CD4-positive, alpha-beta T cell treated with Interleukin-17A for 1 hour (primary cell): ENCODE measurements around the gene LEMD2.
A peak's percentile ranks its signal among the peaks of the same experiment; 100 is the strongest.

Experiments
- DNase-seq: peaks from one replicate; pipeline ENCODE4 v3.0.0-alpha.2; 2020

Gene LEMD2

DNA sequence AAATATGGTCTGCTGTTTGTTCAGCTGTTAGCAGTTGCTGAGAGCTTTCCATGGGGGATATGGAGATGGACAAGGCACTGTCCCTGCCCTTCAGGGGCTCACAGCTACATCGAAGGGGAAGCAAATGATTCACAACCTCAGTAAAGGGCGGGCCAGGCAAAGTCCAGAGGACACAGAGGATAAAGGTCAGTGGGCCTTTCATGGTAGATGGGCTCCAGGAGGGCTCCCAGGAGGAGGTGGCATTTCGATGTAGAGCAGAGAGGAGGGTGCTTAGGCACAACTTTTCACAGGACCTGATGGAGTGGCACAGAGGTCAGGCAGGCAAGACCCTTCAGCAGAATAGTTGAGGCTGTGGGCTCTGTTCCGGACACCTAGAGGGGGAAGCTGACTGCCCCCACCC lies 30.1 kb upstream of the LEMD2 start:
- no peak for DNase-seq

DNA sequence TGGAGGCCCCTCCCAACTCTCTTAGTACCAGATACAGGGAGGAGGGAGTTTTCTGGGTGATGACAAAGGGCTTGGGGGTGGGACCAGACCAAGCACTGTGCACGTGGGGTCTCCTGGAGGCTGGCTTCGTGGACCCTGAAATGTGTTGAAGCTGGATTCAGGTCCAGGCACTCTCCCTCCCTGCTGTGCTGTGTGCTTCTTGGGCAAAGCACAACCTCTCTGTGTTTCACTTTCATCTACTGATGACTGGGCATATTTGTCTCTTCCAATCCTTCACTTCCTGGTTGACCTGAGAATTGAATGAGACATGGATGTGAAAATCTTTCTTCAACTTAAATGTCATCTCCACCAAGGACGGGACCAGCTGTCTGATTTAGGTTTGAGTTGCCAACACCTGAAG lies 29.4 kb upstream of the LEMD2 start:
- DNase-seq = no peak

DNA sequence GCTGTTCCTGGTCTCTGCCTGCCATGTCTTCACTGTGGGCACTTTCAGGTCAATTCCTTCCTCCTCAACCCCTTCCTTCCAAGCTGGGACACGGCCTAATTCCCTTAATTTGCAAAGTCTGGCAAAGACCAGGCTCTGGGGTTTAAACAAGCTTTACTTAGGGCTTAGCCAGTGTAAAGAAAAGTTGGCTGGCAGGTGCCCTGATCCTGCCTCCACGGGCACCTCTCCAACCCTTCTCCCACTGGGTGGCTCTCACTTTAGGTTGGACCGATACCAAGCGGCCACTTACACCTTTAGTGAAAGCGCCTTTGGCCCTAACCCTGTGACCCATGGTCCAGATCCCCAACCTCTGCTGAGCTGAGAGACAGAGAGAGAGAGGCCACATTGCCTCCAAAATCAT lies 28.6 kb upstream of the LEMD2 start:
- no peak for DNase-seq

DNA sequence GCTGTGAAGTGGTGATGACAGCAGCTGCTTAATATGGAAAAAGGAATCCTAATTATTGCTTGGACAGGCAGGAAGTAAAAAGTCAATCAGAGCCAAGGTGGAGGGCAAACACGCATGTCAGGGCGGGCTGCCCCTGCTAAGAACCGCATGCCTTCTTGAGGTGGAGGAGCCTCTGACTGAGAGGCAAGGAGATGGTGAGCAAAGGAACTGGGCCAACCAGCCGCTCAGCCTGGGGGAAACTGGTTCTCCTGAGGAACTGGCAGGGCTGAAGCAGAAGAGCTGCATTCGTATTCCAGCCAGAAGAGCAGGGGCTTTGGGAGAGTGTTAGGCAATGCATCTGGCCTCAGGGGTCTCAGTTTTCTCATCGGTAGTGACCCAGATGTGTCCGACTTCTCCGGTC lies 28.0 kb upstream of the LEMD2 start:
- DNase-seq = no peak

DNA sequence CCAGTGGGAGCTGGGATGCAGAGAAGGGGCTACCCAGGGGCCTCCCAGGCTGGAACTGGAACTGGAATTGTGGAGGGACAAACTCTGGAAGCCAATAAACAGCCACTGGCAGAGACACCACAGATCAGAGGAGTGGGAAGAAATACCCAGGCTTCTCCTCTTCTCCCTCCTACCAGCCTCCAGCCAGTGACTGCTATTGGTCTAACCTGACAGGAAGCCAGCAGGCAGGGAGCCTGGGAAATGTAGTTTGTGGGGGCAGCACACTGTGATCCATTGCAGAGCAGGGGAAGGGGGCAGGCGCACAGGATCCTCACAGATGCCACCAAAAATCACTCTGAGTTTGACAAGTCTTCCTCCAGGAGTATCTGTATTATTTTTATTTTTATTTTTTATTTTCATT lies 26.9 kb upstream of the LEMD2 start:
- DNase-seq = peak; percentile 15

DNA sequence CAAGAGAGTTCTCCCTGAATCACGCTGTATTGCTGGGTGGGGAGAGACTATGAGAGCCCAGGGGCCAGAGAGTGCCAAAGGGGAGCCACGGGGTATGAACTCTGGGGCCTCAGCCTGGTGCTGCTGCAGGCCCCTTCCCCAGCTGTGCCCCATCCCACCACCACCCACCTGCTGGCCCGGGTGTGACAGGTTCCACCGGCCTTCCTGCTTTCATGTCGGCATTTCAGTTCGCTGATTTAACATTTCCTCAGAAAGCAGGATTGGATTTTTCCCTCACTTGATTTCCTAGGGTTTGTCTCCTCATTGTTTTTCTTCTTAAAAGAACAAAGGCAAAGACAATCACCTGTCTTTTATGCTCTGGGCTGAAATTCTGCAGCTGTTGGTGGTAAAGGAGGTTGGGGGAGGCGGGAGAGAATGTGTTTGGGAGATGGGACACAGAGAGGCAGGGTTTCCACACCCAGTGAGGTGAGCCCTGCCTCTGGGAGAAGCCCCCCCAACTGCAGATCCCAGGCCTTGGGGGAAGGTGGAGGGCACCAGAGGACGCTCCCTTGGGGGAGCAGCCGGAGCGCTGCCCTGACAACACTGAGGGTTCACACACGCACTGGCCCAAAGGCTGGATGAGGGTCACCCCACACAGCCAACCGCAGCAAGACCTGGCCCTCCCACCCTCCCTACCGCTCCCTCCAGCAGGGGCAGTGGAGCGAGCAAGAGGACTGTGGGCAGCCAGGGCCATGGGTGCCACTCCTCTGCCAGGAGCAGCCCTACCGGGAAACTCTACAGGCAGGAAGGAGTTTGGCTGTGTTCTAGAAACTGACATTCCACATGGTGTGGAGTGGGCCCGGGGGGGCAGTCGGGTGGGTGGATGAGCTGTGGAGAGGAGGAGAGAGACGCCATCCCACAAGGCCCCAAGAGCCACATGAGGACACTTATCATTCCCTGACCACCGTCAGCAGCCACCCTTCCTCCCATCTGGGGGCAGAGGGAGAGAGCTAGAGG lies 25.4 kb upstream of the LEMD2 start:
- no peak for DNase-seq

DNA sequence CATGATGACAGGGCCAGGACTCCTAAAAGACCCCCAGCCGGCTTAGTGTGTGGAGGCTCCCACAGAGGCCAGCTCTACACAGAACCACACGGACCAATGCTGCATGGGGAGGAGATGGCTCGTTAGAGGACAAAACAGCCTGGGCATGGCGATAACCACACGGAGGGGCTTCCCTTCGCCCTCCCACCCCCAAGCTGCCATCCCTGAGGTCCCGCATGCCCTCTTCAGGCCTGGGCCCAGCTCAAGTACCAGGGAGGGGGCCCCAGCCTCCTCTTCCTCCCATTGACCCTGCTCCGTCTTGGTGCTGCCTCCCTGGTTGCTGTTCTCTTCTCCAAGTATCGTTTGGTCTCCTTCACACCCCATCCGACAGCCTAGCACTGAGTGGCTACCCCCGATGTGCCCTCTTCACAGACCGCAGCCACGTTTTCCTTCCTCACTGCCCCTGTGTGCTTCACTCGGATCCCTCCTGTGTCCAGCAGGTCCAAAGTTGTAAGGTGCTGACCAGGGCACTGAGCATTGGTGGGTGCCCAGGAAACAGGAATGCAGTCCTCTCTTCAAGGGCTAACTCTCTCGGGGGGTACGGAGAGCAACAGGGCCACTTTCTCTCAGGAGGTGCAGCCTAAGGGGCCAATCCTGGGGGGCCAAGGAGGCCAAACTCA lies 24.4 kb upstream of the LEMD2 start:
- no peak for DNase-seq

DNA sequence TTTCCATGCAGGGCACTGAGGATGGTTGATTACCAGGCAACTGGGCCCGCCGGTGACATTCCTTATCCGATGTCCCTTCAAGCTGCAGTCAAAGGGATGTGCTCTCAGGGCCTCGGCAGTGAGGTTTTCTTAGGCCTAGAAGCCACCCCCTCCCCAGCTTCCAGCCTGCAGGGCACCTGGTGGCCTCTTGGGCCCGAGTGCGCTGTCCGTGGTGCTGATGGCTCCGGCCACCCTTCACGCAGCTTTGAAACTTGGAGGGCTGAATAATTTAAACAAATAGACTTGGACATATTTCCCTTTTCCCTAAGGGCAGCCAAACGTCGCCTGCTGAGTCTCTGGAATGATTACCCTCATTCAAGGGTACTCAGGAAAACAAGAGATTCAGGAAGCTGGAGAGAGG lies 23.7 kb upstream of the LEMD2 start:
- DNase-seq = peak; percentile 3

DNA sequence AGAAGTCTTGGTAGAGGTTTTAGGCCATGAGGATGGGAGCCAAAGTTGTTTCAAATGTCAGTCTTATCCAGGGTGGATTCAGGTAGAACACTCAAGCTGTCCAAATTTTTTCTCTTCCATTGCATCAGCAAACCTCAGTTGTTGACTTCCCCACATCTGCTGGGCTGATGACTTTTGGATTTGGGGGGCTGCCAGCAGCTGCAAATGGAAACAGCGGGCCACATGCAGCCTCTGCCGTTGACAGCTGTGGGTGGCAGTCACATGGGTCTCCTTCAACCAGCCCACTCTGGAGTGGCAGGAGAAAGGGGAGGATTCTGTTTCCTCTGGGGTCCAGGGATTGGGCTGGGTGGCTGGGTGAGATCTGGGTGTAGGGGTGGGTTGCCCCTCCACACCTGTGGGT lies 20.7 kb upstream of the LEMD2 start:
- DNase-seq = no peak

DNA sequence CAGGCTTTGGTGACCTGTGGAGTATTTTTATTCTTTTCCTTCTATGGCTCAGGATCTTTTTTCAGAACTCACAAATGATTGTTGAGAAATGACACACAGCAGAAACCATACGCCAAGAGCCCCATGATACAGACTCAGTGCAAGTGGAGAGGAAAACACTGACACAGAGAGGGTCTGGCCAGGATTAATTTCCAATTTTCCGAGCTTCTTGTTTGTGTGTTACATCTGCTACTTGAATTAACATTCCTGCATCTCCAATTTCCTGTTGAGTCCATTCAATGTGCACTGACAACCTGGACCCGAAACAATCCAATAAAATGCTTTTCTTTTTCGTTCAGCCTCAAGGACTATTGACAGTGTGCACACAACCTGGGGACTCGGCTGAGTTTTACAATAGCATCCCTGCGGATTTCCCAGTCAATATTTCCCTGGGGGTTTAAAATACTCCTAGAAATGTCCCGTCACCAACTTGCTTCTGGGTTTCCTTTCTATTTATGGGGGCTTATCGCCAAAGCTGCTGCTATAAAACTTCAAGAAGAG lies 19.8 kb upstream of the LEMD2 start:
- DNase-seq = no peak

DNA sequence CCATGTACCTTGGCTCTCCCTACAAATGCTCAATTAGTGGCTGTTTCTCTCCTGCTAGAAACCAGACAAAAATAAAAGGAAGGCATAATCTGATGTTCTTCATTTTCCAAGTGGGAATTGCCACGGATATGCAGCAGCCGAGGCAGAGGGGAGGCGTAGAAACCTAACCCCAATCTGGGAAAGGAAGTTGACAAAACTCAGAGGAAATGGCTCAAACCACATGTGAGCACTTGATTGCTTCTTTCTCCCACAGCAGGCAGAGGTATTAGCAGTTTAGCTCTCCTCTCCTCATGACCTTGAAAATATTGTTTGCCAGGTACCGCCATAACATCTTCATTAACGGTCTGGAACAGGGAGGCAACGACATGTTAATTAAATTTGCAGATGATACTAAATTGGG lies 18.7 kb upstream of the LEMD2 start:
- peak; percentile 2 for DNase-seq

DNA sequence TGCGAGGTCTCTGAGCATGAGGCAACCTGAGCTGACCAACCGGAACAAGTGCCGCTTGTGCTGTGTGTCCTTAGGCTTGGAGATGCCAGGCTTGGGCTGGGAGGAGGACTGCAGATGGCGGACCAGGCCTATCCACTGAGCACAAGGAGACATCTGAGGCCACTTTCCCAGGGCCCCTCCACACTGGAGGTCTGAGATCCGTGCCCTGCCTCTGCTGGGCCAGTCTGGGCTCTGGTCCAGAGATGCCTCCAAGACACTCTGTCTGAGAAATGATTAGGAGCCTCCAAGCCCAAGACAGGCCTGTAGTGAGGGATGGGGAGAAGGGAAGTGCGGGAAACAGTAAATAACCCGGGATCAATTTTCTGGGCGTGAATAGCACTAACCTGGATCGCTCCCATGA lies 17.9 kb upstream of the LEMD2 start:
- no peak for DNase-seq

DNA sequence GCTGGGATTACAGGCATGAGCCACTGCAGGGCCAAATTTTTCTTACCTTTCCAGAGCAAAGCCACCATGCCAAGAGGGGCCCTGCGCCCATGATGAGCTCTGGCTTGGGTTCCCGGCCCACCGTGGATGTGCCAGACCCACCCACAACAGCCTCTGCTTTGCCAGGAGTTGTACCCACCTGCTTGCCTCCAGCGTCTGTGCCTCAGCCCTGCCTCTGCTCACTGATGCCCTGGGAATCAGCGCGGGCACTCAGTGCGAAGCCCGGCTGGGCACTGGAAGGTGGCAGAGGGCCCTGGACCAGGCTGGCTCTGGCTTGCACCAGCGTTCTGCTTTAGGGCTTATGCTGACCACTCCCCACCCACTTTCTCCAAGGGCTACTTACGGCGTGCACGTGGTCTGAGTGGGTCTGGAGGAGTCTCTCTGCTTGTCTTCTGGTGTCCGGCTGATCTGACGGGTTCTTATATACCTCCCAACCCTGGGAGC lies 14.7 kb upstream of the LEMD2 start, which contains the start of gene MLN:
Gene MLN, minus strand, starts transcription at position 433 of the 483 bp plus-strand sequence. CDS start 2,840 bp downstream, outside the sequence.
- no peak for DNase-seq

DNA sequence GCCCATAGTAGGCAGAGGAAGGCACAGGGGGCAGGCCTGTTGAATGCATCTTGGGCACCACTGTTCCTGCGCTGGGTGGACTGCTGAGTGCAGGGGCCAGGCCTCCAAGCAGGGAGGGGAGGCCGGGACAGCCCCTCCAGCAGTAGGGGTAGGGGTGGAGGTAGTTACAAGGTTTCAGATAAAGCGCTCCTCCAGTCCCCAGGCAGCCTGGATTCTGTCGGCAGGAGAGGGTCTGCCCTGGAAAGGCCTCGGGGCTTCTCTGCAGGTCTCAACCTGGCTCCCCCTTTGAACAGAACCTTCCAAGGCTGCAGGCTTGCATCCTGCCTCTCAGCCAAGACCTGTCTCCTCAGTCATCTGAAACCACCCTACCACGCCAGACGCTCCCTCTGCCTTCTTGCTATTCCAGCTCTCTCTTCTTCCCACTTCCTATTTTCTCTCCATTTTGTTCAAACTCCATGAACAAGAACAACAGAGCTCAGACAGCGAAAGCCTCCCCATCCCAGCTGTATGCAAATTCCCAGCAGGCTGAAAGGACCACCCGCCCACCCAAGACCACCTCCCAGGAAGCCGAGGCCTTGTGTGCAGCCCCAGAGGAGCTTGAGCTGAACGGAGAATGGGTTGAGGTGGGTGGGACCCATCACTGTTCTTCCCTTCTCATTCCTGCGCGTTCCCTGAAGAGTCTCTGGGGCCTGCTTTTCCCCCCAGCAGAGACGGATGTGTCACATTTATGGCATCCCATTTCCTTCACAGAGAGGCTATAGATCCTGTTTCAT lies 13.4 kb upstream of the LEMD2 start:
- no peak for DNase-seq

DNA sequence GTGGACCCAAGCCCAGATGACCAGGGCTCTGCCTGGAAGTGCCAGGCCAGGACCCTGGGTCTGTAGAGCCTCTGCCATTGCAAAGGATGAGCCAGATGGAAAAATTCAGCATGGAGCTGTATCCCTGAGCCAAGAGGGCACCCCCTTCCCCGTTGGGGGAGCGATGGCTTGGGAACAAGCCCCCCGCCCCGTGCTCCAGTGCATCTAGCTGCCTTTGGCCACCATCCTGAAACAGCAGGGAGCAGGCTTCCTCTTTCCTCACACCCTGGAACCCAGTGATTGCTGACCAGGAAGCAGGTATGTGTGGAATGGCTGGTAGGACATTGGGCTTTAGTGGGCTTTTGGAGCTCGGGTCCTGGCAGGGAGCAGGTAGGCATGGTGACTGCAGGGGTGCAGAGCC lies 12.7 kb upstream of the LEMD2 start:
- no peak for DNase-seq

DNA sequence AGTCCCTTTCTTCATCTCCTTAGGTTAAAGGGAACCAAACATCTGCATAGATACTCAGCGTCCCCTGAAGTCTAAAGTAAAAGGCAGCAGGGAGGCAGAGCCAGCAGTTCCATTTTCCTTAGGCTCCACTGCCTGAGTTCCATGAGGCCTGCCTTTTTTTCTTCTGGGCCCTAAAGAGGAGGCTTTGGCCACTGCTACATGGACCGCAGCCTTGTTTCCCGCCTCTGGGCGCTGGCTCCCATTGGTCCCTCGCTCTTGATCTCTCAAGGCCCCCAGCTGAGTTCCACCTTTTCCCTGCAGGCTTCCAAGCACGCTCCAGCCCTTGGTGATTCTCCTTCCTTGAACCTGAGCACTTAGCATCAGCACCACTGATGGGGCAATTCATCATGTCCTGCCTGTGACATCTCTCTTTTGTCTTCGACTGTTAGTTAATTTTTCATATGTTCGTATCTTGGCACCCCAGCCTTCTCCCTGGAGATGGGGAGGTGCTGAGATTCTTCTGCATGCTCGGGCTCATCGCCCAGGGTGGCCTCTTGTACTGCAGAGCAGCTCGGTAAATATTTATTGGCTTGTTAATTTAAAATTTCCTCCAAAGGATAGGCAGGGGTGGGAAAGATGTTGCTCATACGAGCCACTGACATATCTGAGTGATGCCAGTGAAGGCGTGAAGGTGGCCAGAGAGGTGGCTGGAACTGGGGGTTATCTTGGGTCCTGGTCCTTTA lies 11.5 kb upstream of the LEMD2 start:
- DNase-seq = no peak

DNA sequence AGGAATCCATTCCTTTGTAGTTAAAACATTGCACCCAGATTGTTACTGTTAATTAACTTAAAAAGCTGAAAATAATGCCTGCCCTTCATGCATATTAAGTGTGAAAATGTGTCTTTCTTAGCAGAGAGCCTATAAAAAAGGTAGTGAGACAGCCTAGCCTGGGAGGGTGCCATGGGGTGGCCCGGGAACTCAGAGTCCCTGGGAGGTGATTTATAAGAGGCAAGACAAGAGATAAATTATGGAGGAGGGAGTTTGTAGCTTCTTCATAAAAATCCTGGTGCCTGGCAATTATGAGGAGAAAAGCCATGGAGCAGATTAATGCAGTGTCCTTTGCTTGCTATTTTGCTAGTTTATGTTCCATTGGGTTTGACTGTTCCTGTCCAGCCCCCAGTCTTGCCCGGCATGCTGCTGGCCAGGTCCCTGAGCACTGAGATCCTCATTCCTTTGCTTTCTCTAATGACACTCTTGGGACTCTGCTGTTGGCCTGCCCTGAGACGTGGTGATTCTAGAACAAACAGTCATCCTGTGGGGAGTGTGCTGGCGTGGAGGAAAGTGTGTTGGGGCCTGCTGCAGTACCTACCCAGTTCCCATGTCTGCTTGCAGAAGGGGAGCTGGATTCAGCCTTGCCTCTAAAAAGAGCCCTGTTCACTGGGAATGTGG lies 10.7 kb upstream of the LEMD2 start:
- no peak for DNase-seq

DNA sequence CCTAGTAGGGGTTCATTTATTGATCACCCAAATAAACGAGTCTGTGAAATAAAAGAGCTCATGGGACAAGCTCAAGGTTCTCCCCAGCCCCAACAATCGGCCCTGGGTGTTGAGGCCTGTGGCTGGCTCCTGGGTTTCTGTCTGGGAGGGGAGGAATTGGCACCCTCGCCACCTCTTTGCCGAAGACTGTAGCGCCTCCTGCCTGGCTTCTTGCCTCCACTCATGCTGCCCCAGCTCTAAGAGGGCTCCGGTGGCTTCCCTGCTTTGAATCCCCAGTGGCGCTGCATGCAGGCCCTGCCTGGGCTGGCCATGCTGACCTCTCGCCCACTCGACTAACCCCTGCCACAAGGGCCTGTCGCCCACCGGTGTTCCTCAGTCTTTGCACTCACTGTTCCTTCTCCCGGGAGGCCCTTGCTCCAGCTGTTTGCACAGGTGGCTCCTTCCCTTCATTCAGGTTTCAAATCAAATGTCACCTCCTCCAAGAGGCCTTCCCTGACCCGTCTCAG lies 9.5 kb upstream of the LEMD2 start:
- no peak for DNase-seq

DNA sequence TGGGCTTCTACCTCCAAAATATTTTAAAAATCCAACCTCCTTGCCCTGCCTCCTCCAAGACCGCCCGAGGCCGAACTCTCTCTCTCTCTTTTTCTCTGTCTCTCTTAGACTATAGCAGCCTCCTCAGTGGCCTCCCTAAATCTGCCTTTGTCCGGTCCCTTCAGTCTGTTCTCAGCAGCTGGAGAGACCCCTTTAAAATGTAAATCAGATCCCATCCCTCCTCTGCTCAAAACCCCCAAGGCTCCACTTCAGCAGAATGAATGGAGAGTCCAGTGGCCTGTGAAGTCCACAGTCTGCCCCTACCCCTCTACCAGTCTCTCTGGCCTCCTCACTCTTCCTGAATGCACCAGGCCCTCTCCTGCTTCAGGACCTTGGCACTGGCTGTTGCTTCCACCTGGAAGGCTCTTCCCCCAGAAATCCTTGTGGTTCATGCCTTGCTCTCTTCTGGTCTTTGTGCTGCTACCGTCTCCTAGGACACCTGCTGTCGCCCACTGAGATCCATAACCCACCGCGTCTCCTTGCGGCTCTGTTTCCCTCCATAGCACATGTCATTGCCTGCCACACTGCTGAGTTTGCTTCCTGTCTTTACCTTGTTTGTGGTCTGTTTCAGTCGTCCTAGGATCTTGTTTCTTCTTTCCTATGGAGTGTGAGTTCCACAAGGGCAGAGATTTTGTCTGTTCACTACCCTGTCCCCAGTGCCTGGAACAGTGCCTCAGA lies 8.9 kb upstream of the LEMD2 start:
- DNase-seq = no peak

DNA sequence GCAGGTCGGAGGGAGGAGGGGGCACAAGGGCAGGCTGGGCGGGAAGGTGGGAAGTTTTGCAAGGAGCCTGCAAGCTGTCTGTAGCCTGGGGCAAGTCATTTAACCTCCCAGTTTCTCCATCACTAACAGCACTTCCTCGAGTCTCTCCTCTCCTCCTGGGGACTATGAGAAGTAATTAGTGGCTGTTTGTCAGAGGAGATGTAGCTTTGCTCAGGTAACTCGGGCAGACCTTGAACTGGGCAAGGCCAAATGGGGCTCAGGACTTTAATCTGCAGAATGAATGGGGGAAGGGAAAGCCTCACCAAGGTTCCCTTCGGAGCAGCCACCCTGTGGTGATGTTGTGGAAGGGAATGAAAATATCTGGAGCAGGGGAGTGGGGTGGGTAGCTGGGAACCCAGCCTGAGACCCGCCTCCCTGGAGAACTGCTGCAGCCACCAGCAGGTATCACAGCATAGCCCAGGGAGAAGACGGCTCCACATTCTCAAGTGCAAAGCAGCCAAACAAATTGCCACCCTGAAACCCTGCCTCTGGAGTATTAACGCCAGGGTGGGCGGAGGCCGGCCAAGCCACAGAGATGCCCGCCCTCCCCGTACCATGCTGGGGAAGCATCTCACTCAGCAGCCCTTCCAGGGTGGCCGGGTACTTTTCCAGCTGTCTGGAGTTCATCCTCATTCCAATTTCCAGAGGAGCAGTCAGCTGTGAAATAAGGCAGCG lies 6.1 kb upstream of the LEMD2 start:
- no peak for DNase-seq
